H9 (cell line): ENCODE measurements around the gene CACTIN. TPM values are rescaled to one million over a fixed set of nuclear protein-coding genes. Genes with fewer than 3 reads are reported as not detected.

Source experiments
- DNase-seq: peaks from one replicate; pipeline ENCODE4 v3.0.0-alpha.2; 2017
- H2AFZ ChIP-seq: one replicate; pipeline ENCODE4 v1.6.1; 2013; ENCODE audit warnings: mild to moderate bottlenecking, low read length, control low read depth, moderate library complexity
- H2AK5ac ChIP-seq: 2 replicates; pipeline ENCODE4 v1.6.1; 2013; ENCODE audit warnings: low read length, control low read depth, mixed read lengths; ENCODE audit not compliant: insufficient read length
- H2BK120ac ChIP-seq: one replicate; pipeline ENCODE4 v1.6.1; 2013; ENCODE audit warnings: low read depth, mild to moderate bottlenecking, low read length, control low read depth, inconsistent platforms; ENCODE audit not compliant: poor library complexity, severe bottlenecking
- H2BK12ac ChIP-seq: 2 replicates; pipeline ENCODE4 v1.6.1; 2013; ENCODE audit warnings: low read length, control low read depth, mixed read lengths, low read depth; ENCODE audit not compliant: insufficient read length
- H2BK15ac ChIP-seq: 2 replicates; pipeline ENCODE4 v1.6.1; 2013; ENCODE audit warnings: low read depth, low read length, control low read depth
- H2BK20ac ChIP-seq: one replicate; pipeline ENCODE4 v1.6.1; 2013; ENCODE audit warnings: low read depth, mild to moderate bottlenecking, low read length, control low read depth, inconsistent platforms; ENCODE audit not compliant: poor library complexity, severe bottlenecking
- H2BK5ac ChIP-seq: 2 replicates; pipeline ENCODE4 v1.6.1; 2013; ENCODE audit warnings: low read length, control low read depth, mixed read lengths; ENCODE audit not compliant: insufficient read length
- H3K14ac ChIP-seq: 2 replicates; pipeline ENCODE4 v1.6.1; 2013; ENCODE audit warnings: low read length, control low read depth; ENCODE audit not compliant: insufficient read depth
- H3K18ac ChIP-seq: 2 replicates; pipeline ENCODE4 v1.6.1; 2013; ENCODE audit warnings: low read depth, mild to moderate bottlenecking, mixed read lengths, low read length, control low read depth; ENCODE audit not compliant: insufficient read length
- H3K23ac ChIP-seq: 2 replicates; pipeline ENCODE4 v1.6.1; 2013; ENCODE audit warnings: low read length, control low read depth, mixed read lengths, low read depth; ENCODE audit not compliant: insufficient read length
- H3K23me2 ChIP-seq: 2 replicates; pipeline ENCODE4 v1.6.1; 2013; ENCODE audit warnings: low read depth, mild to moderate bottlenecking, mixed read lengths, low read length, control low read depth; ENCODE audit not compliant: insufficient read length, poor library complexity, severe bottlenecking
- H3K27ac ChIP-seq: 2 replicates; pipeline ENCODE4 v1.5.1; 2013; ENCODE audit warnings: low read length, control low read depth, mixed read lengths, low read depth; ENCODE audit not compliant: insufficient read length
- H3K27me3 ChIP-seq: 2 replicates; pipeline ENCODE4 v1.6.1; 2013; ENCODE audit warnings: low read length, control low read depth, inconsistent platforms; ENCODE audit not compliant: insufficient read depth
- H3K4ac ChIP-seq: 2 replicates; pipeline ENCODE4 v1.6.1; 2013; ENCODE audit warnings: low read depth, mild to moderate bottlenecking, control low read depth, inconsistent platforms, low read length, moderate library complexity
- H3K4me1 ChIP-seq: 2 replicates; pipeline ENCODE4 v1.6.1; 2013; ENCODE audit warnings: low read length, control low read depth, inconsistent platforms; ENCODE audit not compliant: insufficient read depth
- H3K4me2 ChIP-seq: 2 replicates; pipeline ENCODE4 v1.6.1; 2013; ENCODE audit warnings: low read length, control low read depth, mixed read lengths; ENCODE audit not compliant: insufficient read length, insufficient read depth
- H3K56ac ChIP-seq: 2 replicates; pipeline ENCODE4 v1.6.1; 2013; ENCODE audit warnings: low read depth, mild to moderate bottlenecking, mixed read lengths, low read length, control low read depth; ENCODE audit not compliant: insufficient read length
- H3K79me1 ChIP-seq: 2 replicates; pipeline ENCODE4 v1.6.1; 2013; ENCODE audit warnings: low read depth, mild to moderate bottlenecking, moderate library complexity, low read length, control low read depth, inconsistent platforms; ENCODE audit not compliant: insufficient read depth, poor library complexity, severe bottlenecking
- H3K79me2 ChIP-seq: 2 replicates; pipeline ENCODE4 v1.6.1; 2013; ENCODE audit warnings: low read length, control low read depth, inconsistent platforms; ENCODE audit not compliant: insufficient read depth
- H3K9ac ChIP-seq: 2 replicates; pipeline ENCODE4 v1.6.1; 2013; ENCODE audit warnings: low read length, control low read depth, mixed read lengths; ENCODE audit not compliant: insufficient read length; ENCODE audit errors: extremely low read depth
- H3K9me3 ChIP-seq: one replicate; pipeline ENCODE4 v1.6.1; 2013; ENCODE audit warnings: low read depth, low read length, inconsistent platforms; ENCODE audit not compliant: control insufficient read depth
- H3T11ph ChIP-seq: one replicate; pipeline ENCODE4 v1.6.1; 2013; ENCODE audit warnings: mild to moderate bottlenecking, low read length, control low read depth, inconsistent platforms
- H4K20me1 ChIP-seq: one replicate; pipeline ENCODE4 v1.6.1; 2013; ENCODE audit not compliant: control insufficient read depth, insufficient read length, insufficient read depth
- H4K5ac ChIP-seq: 2 replicates; pipeline ENCODE4 v1.6.1; 2013; ENCODE audit warnings: low read depth, mild to moderate bottlenecking, mixed read lengths, low read length, control low read depth; ENCODE audit not compliant: insufficient read length
- H4K8ac ChIP-seq: replicated peaks from 2 replicates; pipeline ENCODE4 v1.6.1; 2013; ENCODE audit warnings: low read length, control low read depth, mixed read lengths, low read depth; ENCODE audit not compliant: insufficient read length
- H4K91ac ChIP-seq: 2 replicates; pipeline ENCODE4 v1.6.1; 2013; ENCODE audit warnings: low read depth, mild to moderate bottlenecking, moderate library complexity, mixed read lengths, low read length, control low read depth; ENCODE audit not compliant: insufficient read length
- H3K27ac Mint-ChIP-seq, 3 experiments: 2 replicates in 2 of 3; 3 replicates in 1 of 3; pipeline ENCODE4 v1.8.0; 2020 to 2021; ENCODE audit warnings: mixed read lengths in 3 of 3, mild to moderate bottlenecking in 1 of 3, moderate library complexity in 1 of 3
- H3K27me3 Mint-ChIP-seq: 2 replicates; pipeline ENCODE4 v1.8.0; 2021; ENCODE audit warnings: low read depth, mild to moderate bottlenecking, moderate library complexity, mixed read lengths
- H3K36me3 Mint-ChIP-seq, 3 experiments: 2 replicates in 2 of 3; 3 replicates in 1 of 3; pipeline ENCODE4 v1.8.0; 2020 to 2021; ENCODE audit warnings: low read depth in 3 of 3, mixed read lengths in 3 of 3; ENCODE audit not compliant: insufficient read depth in 1 of 3
- H3K4me1 Mint-ChIP-seq, 2 experiments: 2 replicates each; pipeline ENCODE4 v1.8.0; 2020; ENCODE audit warnings: mixed read lengths in 2 of 2
- H3K4me3 Mint-ChIP-seq, 2 experiments: 2 replicates in 1 of 2; 3 replicates in 1 of 2; pipeline ENCODE4 v1.8.0; 2020 to 2021; ENCODE audit warnings: mild to moderate bottlenecking in 2 of 2, mixed read lengths in 2 of 2, moderate library complexity in 1 of 2
- H3K9me3 Mint-ChIP-seq, 2 experiments: 2 replicates in 1 of 2; 3 replicates in 1 of 2; pipeline ENCODE4 v1.8.0; 2020; ENCODE audit warnings: mild to moderate bottlenecking in 2 of 2, mixed read lengths in 2 of 2, moderate library complexity in 1 of 2
- WGBS: extraction: QIAGEN DNeasy Blood & Tissue Kit; methylation state at CpG from one replicate; pipeline ENCODE4 v1.1.7; 2013; ENCODE audit warnings: missing lambda C conversion rate, low lambda C conversion rate, mixed read lengths; ENCODE audit not compliant: insufficient read length; ENCODE audit errors: extremely low coverage; 5-methylcytosine and 5-hydroxymethylcytosine counted together
- total RNA-seq: library from RNA; stranded (reverse); gene quantifications from 2 replicates; pipeline ENCODE4 v1.2.1, GENCODE V29; 2021
- TF ChIP-seq, protein P1 (sequence below): fragments of 200-600 bp; sonication (generic); conservative IDR thresholded peaks from 3 replicates; pipeline ENCODE4 v1.8.0; 2021; ENCODE audit warnings: antibody characterized with exemption, mild to moderate bottlenecking

The CACTIN gene
- total RNA-seq, 1 experiment from 2014 or later = 37.3 TPM

DNA sequence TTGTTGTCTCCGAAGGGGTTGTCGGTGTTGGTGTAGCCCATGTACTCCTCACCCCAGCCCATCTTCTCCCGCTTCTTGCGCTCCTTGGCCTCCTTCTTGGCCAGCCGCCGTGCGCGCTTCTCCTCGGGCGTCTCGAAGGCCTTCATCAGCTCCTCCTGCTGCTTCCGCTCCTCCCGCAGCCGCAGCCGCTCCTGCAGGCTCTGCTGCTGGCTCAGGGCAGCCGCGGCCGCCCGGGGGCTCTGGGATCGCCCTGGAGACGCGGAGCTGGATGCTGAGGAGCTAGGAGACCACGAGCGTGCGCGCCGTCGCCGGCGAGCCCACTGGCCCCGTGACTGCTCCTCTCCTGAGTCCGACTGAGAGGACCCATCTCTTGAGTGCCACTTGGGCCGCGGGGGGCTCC, 2.9 kb downstream of the CACTIN start:
- H4K5ac ChIP-seq = no peak overlapping the region
- H4K8ac ChIP-seq = no peak overlapping the region
- H3K9me3 ChIP-seq = no peaks in the 10 kb centered on the region
- no peaks in the 10 kb centered on the region for H3K27me3 ChIP-seq
- no peak overlapping the region for H3K4me3 Mint-ChIP-seq
- H2BK5ac ChIP-seq = no peak overlapping the region
- H3K4me1 Mint-ChIP-seq = peaks cover 4 to 13% of the 10 kb centered on the region in 2 experiments
- no peak overlapping the region for H2AK5ac ChIP-seq
- H3K23me2 ChIP-seq = peaks cover 5% of the 10 kb centered on the region
- no peak overlapping the region for H2BK12ac ChIP-seq
- no peak overlapping the region for H3K4ac ChIP-seq
- no CpG with 5 or more reads among the region's 34 CpGs for WGBS
- no peak overlapping the region for H2BK120ac ChIP-seq
- no peaks in the 10 kb centered on the region for H3K79me1 ChIP-seq
- H3K27me3 Mint-ChIP-seq = no peaks in the 10 kb centered on the region; the same call in 1 of the 2 replicates
- TF ChIP-seq, protein P1, sequence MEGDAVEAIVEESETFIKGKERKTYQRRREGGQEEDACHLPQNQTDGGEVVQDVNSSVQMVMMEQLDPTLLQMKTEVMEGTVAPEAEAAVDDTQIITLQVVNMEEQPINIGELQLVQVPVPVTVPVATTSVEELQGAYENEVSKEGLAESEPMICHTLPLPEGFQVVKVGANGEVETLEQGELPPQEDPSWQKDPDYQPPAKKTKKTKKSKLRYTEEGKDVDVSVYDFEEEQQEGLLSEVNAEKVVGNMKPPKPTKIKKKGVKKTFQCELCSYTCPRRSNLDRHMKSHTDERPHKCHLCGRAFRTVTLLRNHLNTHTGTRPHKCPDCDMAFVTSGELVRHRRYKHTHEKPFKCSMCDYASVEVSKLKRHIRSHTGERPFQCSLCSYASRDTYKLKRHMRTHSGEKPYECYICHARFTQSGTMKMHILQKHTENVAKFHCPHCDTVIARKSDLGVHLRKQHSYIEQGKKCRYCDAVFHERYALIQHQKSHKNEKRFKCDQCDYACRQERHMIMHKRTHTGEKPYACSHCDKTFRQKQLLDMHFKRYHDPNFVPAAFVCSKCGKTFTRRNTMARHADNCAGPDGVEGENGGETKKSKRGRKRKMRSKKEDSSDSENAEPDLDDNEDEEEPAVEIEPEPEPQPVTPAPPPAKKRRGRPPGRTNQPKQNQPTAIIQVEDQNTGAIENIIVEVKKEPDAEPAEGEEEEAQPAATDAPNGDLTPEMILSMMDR = no peak
- no peak overlapping the region for H3K9ac ChIP-seq
- no peaks in the 10 kb centered on the region for H4K20me1 ChIP-seq
- H3K4me2 ChIP-seq = no peak overlapping the region
- no peak overlapping the region for H4K91ac ChIP-seq
- H3K18ac ChIP-seq = no peak overlapping the region
- no peak overlapping the region for H2BK20ac ChIP-seq
- H2BK15ac ChIP-seq = no peak overlapping the region
- H3T11ph ChIP-seq = no peak overlapping the region
- no peak overlapping the region for H3K27ac ChIP-seq
- peaks cover 7% of the 10 kb centered on the region; the same call in 1 of the 2 replicates for H3K79me2 ChIP-seq
- H2AFZ ChIP-seq = no peak overlapping the region
- H3K56ac ChIP-seq = no peak overlapping the region
- DNase-seq = no peak
- no peak overlapping the region for H3K23ac ChIP-seq
- H3K36me3 Mint-ChIP-seq = peaks cover 6 to 21% (median 17%) of the 10 kb centered on the region in 3 experiments; a peak in 6 of 7 replicates
- no peaks in the 10 kb centered on the region for H3K9me3 Mint-ChIP-seq
- H3K4me1 ChIP-seq = 0 out of 2 replicates have a peak, but pooled peaks cover 2% of the 10 kb centered on the region
- no peak overlapping the region for H3K27ac Mint-ChIP-seq
- H3K14ac ChIP-seq = no peak overlapping the region
